HT-29 (cell line): ENCODE measurements around the gene NIM1K. TPM values are rescaled to one million over a fixed set of nuclear protein-coding genes. Genes with fewer than 3 reads are reported as not detected.
A peak's percentile ranks its signal among the peaks of the same experiment; 100 is the strongest.
"Not testable (repeated sequence)": the region's sequence is repeated elsewhere in the genome, so short reads cannot be mapped to it uniquely, and the experiment has no call there.

Source experiments
- DNase-seq: peaks from one replicate; pipeline ENCODE4 v3.0.0-alpha.2; 2015; ENCODE audit warnings: low spot score
- total RNA-seq: library from RNA; depleted of rRNA; stranded (reverse); fragments of >200 nt; shearing (Covaris generic); gene quantifications from 2 replicates; pipeline ENCODE4 v1.2.3, GENCODE V29; 2014

NIM1K gene
- total RNA-seq, 1 experiment from 2014 or later = not detected

DNA sequence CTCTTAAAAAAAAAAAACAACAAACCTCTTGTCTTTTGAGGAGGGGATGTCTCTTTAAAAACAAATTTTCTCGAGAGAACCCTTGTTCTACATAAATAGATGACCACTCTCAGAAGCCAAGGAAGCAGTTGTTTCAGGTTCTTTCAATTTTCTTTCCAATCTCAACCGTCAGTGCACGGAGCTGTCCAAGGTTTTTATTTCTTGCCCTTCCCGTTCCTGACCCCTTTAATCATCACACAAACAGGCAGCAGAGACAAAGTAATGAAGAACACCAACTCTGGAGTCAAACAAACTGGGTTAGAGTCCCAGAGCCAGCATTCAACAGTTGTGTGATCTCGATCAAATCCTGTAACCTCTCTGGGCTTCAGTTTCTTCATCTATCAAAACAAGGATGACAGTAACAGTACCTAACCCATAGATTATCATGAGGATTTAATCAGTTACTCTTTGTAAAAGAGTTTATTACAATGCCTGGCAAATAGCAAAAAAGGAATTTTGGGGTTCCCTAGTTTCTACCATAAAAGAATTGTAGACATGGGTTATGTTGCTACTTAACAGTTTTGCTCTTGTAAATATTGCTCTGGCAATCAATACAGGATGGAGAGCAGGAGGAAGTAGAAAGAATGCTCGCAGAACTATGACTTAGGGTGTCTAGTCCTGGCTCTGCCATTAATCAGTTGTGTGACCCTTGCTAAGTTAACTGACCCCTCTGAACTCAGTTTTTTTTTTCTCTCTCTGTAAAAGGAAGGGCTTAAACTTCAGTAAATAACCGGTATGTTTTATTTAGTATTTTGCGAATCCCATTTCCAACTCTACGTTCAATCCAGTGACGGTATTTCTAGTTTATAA is 1.0 kb upstream of the NIM1K start:
- DNase-seq = no peak

DNA sequence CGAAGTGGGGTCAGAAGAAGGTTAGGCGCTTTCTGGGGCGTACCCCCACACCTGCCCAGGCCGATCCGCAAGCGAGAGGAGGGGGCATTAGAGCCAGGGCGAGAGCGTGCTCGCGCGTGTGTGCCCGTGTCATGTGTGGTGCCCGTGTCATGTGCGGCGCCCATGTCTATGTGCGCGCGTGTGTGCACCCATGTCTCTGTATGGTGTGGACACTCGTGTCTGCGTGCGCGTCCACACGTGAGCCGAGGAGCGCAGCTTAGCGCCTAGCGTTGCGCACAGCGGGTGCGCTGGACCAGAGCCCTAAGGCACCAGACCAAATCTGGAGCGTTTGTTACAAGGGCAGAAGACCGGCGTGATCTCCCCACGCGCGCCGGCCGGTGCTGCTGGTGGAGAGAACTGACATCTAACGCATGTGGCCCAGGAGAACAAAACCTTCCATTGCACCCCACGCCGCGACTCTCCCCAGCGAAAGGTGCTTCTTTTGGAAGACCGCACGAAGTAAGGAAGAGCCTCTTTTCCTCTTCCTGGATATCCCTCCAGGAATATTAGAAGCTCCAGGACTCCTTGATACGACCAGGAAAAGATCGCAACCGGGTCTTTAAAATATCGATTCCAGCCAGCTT is 644 bp downstream of the NIM1K start:
- DNase-seq = no peak

GRCh38 chr5:43193181-43193893 is 1.3 kb downstream of the NIM1K start:
- no peak for DNase-seq

DNA sequence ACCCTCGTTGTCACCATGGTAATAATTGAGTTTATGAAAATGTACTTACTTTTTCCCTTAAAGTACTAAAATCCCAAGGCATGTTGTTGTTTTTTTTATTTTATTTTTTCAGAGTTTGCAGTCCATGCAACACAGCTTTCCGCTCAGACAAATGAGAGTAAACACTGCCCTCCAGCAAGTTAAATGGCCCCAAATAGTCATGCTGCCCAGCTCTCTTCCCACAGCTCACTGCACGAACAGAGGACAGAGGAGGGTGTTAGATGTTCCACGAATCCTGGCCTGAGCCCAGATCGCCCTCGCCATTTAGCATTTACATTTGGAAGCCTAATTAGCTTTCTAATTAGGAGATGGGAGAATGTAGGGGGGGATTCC is 1.9 kb downstream of the NIM1K start:
- no peak for DNase-seq

DNA sequence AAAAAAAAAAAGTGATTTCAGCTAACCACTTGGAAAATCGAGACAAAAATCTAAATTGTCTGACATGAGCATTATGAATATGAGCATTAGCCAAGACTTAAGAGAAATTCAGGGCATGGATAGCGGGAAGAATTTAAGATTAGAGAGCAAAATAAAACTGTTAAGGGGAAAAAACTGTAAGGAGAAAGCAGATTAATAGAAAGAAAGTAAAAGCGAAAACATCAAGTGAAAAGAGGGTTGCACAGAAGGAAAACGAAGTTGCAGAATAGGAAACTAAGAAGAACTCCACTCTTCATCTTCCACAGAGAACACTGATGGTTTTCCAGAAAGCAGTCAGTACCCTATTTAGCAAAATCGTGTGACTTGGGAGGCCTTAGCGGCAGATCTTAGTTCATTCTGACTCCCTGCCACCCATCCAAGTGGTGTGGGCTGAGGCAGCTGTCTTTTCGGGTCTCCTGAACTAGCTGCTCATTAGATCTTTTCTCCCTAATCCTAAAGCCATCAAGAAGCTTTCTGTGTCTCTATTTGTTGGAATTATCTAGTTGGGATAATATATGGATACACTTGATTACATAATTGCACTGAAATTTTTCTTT is 3.7 kb downstream of the NIM1K start:
- DNase-seq = no peak

DNA sequence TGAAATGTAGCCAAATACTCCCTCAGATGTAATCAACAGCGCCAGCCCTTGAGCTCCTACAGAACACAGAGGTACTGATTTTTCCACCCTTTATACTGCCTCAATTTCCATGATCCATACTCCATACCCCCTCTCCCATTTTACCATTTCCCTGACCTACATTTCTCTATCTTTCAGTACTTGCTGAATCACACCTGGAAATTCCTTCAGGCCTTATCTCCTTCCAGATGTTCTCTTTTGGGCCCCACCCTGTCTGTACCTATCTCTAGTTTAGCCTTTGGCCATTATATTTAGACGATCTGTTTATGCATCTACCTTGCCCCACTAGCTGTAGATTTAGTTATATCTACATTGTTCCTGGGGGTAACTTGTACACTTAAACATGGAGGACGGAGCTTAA is 5.5 kb downstream of the NIM1K start:
- DNase-seq = no peak

DNA sequence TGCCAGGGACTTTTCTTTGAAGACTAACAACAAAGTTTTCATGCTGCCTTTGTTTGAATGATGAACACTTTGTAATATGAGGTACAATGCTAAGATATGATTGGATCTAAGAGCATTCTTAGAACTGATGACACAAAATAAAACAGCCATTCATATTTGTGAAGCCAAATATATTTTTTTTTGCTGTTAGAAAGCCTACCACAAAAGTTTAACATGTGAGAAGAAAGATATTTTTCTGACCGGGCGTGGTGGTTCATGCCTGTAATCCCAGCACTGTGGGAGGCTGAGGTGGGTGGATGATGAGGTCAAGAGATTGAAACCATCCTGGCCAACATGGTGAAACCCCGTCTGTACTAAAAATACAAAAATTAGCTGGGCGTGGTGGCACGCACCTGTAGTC is 9.4 kb downstream of the NIM1K start:
- DNase-seq = not testable (repeated sequence)

GRCh38 chr5:43202380-43202779 is 10.4 kb downstream of the NIM1K start:
- no peak for DNase-seq

DNA sequence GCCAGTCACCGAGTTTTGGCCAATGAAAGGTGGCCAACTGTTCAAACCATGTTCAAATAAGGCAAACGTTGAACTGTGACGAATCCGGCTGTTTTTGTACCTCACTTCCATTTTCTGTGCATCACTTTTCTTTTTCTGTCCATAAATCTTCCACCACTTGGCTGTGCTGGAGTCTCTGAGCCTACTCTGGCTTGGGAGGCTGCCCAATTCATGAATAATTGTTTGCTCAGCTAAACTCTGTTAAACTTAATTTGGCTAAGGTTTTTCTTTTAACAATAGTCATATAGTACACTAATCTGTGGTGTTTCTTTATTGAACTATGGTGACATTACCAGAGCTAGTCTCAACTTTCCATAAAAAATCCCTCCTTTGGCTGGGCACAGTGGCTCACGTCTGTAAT is 11.3 kb downstream of the NIM1K start:
- DNase-seq = no peak

DNA sequence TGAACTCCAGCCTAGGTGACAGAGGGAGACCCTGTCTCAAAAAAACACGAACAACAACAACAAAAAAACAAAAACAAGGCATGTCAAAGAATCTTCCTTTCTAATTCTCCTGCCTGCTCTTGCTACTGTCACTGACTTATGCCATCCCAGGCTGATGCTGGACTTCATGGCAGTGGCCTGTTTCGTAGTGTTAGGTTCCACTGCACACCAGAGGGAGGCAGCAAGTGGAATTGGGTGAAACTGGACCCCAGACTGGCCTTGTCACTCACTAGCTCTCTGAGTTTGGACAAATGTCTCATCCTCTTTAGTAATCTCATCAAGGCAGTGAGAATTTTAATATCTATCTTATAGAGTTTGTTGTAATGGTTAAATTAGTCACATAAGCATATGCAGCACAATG is 12.9 kb downstream of the NIM1K start:
- DNase-seq = no peak

- no peak for DNase-seq
Measured at GRCh38 chr5:43207601-43208000, 15.6 kb downstream of the NIM1K start.

DNA sequence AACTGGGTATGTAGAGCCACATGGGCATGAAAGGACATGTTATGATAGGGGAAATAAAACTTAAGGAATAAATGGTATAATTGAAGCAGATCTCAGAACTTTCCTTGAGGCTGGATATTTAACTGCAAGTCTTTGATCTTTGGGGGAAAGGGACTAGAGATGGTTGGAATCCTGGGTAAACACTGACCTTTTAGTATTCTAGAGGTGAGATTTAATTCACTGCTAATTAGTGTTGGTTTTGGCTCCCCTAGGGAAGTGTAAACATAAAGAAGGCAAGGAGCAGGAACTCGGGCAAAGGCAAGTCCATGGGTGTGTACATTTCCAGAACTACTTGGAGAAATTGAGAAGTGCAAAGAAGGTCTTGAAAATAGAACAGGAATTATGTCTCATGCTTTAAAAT is 16.6 kb downstream of the NIM1K start:
- DNase-seq = peak; percentile 40

GRCh38 chr5:43209060-43209459 is 17.0 kb downstream of the NIM1K start:
- DNase-seq = no peak

GRCh38 chr5:43209833-43210232 is 17.8 kb downstream of the NIM1K start:
- DNase-seq = no peak

DNA sequence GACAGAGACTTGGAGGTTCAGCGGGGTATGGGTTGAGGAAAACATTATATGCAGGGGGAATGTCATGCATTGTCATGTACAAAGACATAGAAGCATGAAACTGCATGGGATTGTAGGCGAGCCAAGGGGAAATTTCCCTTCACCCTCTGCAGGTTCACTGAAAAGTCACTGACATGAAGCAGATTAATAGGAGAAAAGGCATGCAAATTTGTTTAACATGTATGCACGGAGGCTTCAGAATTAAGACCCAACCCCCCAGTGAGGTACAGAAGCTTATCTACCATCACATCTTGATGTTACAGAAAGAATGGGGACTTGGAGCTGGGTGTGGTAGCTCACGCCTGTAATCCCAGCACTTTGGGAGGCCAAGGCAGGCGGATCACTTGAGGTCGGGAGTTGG is 18.5 kb downstream of the NIM1K start:
- no peak for DNase-seq

GRCh38 chr5:43213951-43214350 is 21.9 kb downstream of the NIM1K start:
- DNase-seq = no peak

- DNase-seq = no peak
Measured at GRCh38 chr5:43215073-43215631, 23.1 kb downstream of the NIM1K start.

DNA sequence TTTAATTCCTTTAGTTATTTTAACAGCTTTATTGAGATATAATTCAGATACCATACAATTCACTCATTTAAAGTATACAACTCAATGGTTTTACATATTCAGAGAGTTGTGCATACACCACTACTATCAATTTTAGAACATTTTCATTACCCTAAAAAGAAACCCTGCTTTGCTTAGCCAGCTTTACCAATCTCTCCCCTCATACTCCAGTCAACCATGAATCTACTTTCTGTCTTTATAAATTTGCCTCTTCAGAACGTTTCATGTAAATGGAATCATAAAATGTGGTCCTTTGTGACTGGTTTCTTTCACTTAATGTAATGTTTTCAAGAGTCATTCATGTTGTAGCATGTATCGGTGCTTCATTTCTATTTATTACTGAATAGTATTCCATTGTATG is 24.9 kb downstream of the NIM1K start:
- DNase-seq = no peak

DNA sequence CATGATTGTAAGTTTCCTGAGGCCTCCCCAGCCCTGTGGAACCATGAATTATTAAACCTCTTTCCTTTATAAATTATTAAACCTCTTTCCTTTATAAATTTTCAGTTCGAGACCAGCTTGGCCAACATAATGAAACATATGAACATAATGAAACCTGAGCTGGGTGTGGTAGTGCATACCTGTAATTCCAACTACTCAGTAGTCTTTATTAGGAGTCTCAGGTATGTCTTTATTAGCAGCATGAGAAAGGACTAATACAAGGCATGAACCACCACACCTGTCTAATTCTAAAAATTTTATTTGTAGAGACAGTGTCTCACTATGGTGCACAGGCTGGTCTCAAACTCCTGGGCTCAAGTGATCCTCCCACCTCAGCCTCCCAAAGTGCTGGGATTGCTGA is 27.1 kb downstream of the NIM1K start:
- DNase-seq = no peak

GRCh38 chr5:43221502-43221901 is 29.5 kb downstream of the NIM1K start:
- no peak for DNase-seq

DNA sequence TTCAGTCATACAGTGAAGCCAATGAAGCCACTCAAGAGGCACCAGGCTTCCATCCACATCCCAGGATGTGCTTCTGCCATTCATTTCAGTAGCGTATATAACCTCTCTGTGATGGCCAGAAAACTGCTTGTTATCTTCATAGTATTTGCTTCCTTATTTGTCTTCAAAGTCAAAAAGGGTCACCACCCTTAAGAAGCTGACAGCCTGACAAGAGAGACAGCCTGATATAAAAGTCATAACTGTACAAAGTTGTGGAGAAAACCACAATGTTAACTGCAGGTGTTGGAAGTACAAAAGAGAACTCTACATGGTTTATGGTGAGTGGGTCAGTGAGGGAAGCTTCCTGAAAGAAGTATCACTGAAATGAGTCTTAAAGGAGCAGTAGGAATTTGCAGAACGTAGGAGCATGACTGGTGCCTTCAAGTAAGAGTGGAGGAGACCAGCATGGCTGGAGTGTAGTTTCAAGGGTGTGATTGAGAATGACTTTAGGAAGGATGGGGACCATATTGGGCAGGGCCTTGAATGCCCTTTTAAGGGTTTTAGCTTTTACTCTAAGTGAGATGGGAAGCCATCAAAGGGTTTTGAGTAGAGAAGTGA is 33.7 kb downstream of the NIM1K start:
- DNase-seq = no peak

DNA sequence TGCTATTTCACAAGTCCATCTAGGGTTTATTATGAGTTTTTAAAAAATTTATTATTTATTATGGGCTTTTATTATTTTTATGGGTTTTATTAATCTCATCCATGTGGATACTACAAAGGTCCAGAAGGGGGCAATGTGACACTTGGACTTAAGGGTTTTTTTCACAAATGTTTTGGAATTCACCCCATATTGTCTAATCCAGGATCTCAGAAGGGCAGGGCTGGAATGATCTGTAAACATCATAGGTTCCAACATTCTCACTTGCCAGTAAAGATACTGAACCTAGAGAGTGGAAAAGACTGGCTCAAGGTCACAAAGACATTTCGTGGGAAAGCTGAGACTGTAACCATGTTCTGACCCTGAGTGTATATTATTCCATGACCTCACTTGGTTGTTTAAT is 35.6 kb downstream of the NIM1K start:
- DNase-seq = peak; percentile 65
